HepG2 (cell line): ENCODE data around the gene SMAD3. TPM values are rescaled to one million over a fixed set of nuclear protein-coding genes. Genes with fewer than 3 reads are reported as not detected.
A peak's percentile ranks its signal among the peaks of the same experiment; 100 is the strongest.

ENCODE experiments used
- ESRRA ChIP-seq: sonication (generic); formaldehyde crosslinking; IDR thresholded peaks from 2 replicates; pipeline ENCODE4 v1.5.1; 2020; ENCODE audit warnings: mild to moderate bottlenecking, low read depth, missing genetic modification reagents
- IKZF1 ChIP-seq: fragments of 450-650 bp; IDR thresholded peaks from 2 replicates; pipeline ENCODE4 v1.7.1; 2016
- RXRB ChIP-seq: IDR thresholded peaks from 2 replicates; pipeline ENCODE4 v1.6.1; 2016; ENCODE audit warnings: borderline replicate concordance, missing genetic modification reagents, missing compliant biosample characterization
- TAF1 ChIP-seq: sonication (generic); formaldehyde crosslinking; IDR thresholded peaks from 2 replicates; pipeline ENCODE4 v1.4.0; 2020; ENCODE audit warnings: missing genetic modification reagents
- TBP ChIP-seq: sonication (generic); formaldehyde crosslinking; IDR thresholded peaks from 2 replicates; pipeline ENCODE4 v1.5.0; 2020; ENCODE audit warnings: missing genetic modification reagents
- TRAFD1 ChIP-seq: sonication (generic); formaldehyde crosslinking; IDR thresholded peaks from 2 replicates; pipeline ENCODE4 v1.5.1; 2020; ENCODE audit warnings: missing genetic modification reagents, mild to moderate bottlenecking, borderline replicate concordance
- ZNF101 ChIP-seq: sonication (generic); formaldehyde crosslinking; IDR thresholded peaks from 2 replicates; pipeline ENCODE4 v1.4.0; 2020; ENCODE audit warnings: mild to moderate bottlenecking, low read depth, missing genetic modification reagents, borderline replicate concordance
- ZNF274 ChIP-seq: sonication (generic); formaldehyde crosslinking; IDR thresholded peaks from 2 replicates; pipeline ENCODE4 v1.5.1; 2020; ENCODE audit warnings: mild to moderate bottlenecking, missing genetic modification reagents
- ZNF501 ChIP-seq: sonication (generic); formaldehyde crosslinking; IDR thresholded peaks from 2 replicates; pipeline ENCODE4 v1.5.1; 2020; ENCODE audit warnings: mild to moderate bottlenecking, moderate library complexity, missing genetic modification reagents
- ZNF639 ChIP-seq: conservative IDR thresholded peaks from 2 replicates; pipeline ENCODE4 v1.6.1; 2018; ENCODE audit warnings: missing genetic modification reagents
- ZNF800 ChIP-seq: sonication (generic); formaldehyde crosslinking; IDR thresholded peaks from 2 replicates; pipeline ENCODE4 v1.4.0; 2020; ENCODE audit warnings: missing genetic modification reagents
- ZSCAN30 ChIP-seq: sonication (generic); formaldehyde crosslinking; IDR thresholded peaks from 2 replicates; pipeline ENCODE4 v1.5.0; 2020; ENCODE audit warnings: mild to moderate bottlenecking, missing genetic modification reagents
- polyA plus RNA-seq, 8 experiments: library from polyadenylated mRNA; depleted of rRNA in 3 of 8; stranded (reverse) in 7 of 8; unstranded in 1 of 8; fragments of >200 nt; fragmentation: Illumina TruSeq in 4 of 8; extraction: Trizol in 4 of 8; gene quantifications; 2 replicates each; pipeline versions ENCODE4 v1.2.1 to v1.2.3, GENCODE V29; 2011 to 2016; ENCODE audit warnings: low read depth in 4 of 8, missing spikeins in 1 of 8, mixed read lengths in 1 of 8; ENCODE audit not compliant: insufficient read depth in 1 of 8
- total RNA-seq, 5 experiments: library from RNA; depleted of rRNA; stranded (reverse); fragments of >200 nt; fragmentation: Illumina TruSeq; extraction: Trizol; gene quantifications; 2 replicates each; pipeline ENCODE4 v1.2.3, GENCODE V29; 2016; ENCODE audit warnings: low read depth in 1 of 5
- TF ChIP-seq, protein P1 (sequence below): sonication (generic); formaldehyde crosslinking; IDR thresholded peaks from 2 replicates; pipeline ENCODE4 v1.8.1; 2022; ENCODE audit warnings: low read depth, mild to moderate bottlenecking, missing genetic modification reagents
- TF ChIP-seq, protein P2 (sequence below), 2 experiments: sonication (generic) in 1 of 2; formaldehyde crosslinking in 1 of 2; IDR thresholded peaks; 2 replicates each; pipeline versions ENCODE4 v1.6.1 to v1.9.0; 2014 to 2022; ENCODE audit warnings: antibody characterized with exemption in 1 of 2, borderline replicate concordance in 1 of 2, inconsistent platforms in 1 of 2, low read depth in 1 of 2, missing genetic modification reagents in 1 of 2

SMAD3 gene
- total and polyA plus RNA-seq, 2 of the 13 experiments (the other 11 are each of a cell fraction or from before 2014, with no cell fraction given), result 8.6 to 56.3 TPM

DNA sequence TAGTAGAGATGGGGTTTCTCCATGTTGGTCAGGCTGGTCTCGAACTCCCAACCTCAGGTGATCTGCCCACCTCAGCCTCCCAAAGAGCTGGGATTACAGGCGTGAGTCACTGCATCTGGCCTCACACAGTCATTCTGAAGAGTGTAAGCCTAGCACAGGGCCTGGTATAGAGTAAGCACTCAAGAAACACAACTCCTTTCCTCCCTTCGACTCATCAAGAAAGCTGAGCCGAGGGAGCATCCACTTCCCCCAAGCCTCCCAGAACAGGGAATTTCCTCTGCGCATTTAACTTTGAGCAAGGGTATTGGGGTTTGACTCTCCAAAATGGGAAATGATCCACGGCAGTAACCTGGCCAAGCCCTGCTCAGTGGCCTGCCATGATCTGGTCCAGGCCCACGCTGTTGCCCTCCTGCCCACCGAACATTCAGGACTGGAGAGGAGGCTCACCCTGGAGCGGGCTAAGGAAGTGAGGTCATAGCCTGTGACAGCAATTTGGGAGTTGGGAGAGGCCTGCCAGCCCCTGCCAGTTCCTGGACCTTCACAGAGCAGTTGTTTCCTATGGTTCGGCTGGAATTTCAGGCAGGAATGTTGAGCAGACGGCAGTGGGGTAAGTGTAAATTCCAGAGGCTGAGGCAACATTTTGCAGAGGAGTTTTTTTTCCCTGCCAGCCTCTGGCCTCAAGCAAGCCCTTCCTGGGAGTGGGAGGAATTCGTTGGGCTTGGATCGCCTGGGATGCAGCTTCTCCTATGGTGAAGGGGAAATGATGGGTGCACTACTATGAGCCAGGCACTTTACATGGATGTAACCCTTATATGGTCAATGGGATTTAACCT lies 21.2 kb upstream of the SMAD3 start (continued):
- no peak for TF ChIP-seq TRAFD1
- TF ChIP-seq ZNF101 (CRISPR knock-in tag), result no peak
- peak; percentile 40; the same call in 1 of the 2 replicates for TF ChIP-seq RXRB (CRISPR knock-in tag)
- TF ChIP-seq ESRRA (CRISPR knock-in tag), result no peak
- TF ChIP-seq, protein P1, sequence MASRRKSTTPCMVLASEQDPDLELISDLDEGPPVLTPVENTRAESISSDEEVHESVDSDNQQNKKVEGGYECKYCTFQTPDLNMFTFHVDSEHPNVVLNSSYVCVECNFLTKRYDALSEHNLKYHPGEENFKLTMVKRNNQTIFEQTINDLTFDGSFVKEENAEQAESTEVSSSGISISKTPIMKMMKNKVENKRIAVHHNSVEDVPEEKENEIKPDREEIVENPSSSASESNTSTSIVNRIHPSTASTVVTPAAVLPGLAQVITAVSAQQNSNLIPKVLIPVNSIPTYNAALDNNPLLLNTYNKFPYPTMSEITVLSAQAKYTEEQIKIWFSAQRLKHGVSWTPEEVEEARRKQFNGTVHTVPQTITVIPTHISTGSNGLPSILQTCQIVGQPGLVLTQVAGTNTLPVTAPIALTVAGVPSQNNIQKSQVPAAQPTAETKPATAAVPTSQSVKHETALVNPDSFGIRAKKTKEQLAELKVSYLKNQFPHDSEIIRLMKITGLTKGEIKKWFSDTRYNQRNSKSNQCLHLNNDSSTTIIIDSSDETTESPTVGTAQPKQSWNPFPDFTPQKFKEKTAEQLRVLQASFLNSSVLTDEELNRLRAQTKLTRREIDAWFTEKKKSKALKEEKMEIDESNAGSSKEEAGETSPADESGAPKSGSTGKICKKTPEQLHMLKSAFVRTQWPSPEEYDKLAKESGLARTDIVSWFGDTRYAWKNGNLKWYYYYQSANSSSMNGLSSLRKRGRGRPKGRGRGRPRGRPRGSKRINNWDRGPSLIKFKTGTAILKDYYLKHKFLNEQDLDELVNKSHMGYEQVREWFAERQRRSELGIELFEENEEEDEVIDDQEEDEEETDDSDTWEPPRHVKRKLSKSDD (CRISPR knock-in tag), result no peak
- TF ChIP-seq TBP (CRISPR knock-in tag), result no peak
- no peak for TF ChIP-seq ZSCAN30
- TF ChIP-seq ZNF274 (CRISPR knock-in tag), result peak; percentile 45; the same call in 1 of the 2 replicates
- 0 out of 2 replicates have a peak, but pooled peaks have one; percentile 29 for TF ChIP-seq ZNF501
- TF ChIP-seq, protein P2, sequence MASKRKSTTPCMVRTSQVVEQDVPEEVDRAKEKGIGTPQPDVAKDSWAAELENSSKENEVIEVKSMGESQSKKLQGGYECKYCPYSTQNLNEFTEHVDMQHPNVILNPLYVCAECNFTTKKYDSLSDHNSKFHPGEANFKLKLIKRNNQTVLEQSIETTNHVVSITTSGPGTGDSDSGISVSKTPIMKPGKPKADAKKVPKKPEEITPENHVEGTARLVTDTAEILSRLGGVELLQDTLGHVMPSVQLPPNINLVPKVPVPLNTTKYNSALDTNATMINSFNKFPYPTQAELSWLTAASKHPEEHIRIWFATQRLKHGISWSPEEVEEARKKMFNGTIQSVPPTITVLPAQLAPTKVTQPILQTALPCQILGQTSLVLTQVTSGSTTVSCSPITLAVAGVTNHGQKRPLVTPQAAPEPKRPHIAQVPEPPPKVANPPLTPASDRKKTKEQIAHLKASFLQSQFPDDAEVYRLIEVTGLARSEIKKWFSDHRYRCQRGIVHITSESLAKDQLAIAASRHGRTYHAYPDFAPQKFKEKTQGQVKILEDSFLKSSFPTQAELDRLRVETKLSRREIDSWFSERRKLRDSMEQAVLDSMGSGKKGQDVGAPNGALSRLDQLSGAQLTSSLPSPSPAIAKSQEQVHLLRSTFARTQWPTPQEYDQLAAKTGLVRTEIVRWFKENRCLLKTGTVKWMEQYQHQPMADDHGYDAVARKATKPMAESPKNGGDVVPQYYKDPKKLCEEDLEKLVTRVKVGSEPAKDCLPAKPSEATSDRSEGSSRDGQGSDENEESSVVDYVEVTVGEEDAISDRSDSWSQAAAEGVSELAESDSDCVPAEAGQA (IDR thresholded peaks at IDR 0.05; ENCODE audit: low read depth), result no peak
- TF ChIP-seq, protein P2 (CRISPR knock-in tag; IDR thresholded peaks at IDR 0.05; ENCODE audit: borderline replicate concordance), result no peak
- TF ChIP-seq IKZF1, result no peak
- no peak for TF ChIP-seq TAF1 (CRISPR knock-in tag)
- TF ChIP-seq ZNF639 (CRISPR knock-in tag), result no peak
- TF ChIP-seq ZNF800 (CRISPR knock-in tag), result no peak
